SKM-1 treated with dmso at 0.1 percent for 144 hours (cell line): ENCODE measurements around the gene STX5.
"Not testable (repeated sequence)": the region's sequence is repeated elsewhere in the genome, so short reads cannot be mapped to it uniquely, and the experiment has no call there.

ENCODE experiments used
- DNase-seq: peaks from one replicate; lab custom pipeline; 2025; ENCODE audit not compliant: unreplicated experiment; lab: John Stamatoyannopoulos, UW

Gene STX5

GRCh38 chr11:62854825-62855570, 23.1 kb upstream of the STX5 start:
- DNase-seq: no peak

GRCh38 chr11:62854013-62854824, 22.4 kb upstream of the STX5 start:
- no peak for DNase-seq

- DNase-seq: no peak
Observed at GRCh38 chr11:62853279-62853965, 21.6 kb upstream of the STX5 start.

GRCh38 chr11:62852523-62853188, 20.8 kb upstream of the STX5 start:
- DNase-seq: no peak

GRCh38 chr11:62851807-62852522, 20.1 kb upstream of the STX5 start:
- no peak for DNase-seq

GRCh38 chr11:62850911-62851806, 19.3 kb upstream of the STX5 start:
- peak; percentile 13 for DNase-seq

- DNase-seq: no peak
Observed at GRCh38 chr11:62847767-62848314, 16.0 kb upstream of the STX5 start.

- no peak for DNase-seq
Observed at GRCh38 chr11:62846177-62846576, 14.3 kb upstream of the STX5 start.

GRCh38 chr11:62844154-62844553, 12.3 kb upstream of the STX5 start:
- DNase-seq: no peak

- no peak for DNase-seq
Observed at GRCh38 chr11:62843466-62843865, 11.6 kb upstream of the STX5 start.

GRCh38 chr11:62842891-62843290, 11.0 kb upstream of the STX5 start:
- not testable (repeated sequence) for DNase-seq

- no peak for DNase-seq
Observed at GRCh38 chr11:62842171-62842741, 10.4 kb upstream of the STX5 start.

- DNase-seq: peak; percentile 99
Observed at GRCh38 chr11:62841361-62842170, 9.7 kb upstream of the STX5 start.

GRCh38 chr11:62840721-62841360, 9.0 kb upstream of the STX5 start:
- peak; percentile 70 for DNase-seq

- DNase-seq: peak; percentile 88
Observed at GRCh38 chr11:62839050-62839945, 7.4 kb upstream of the STX5 start, which contains the start of gene WDR74. Gene WDR74 (minus strand): TSS chr11:62839590. CDS start chr11:62839570, 20 bp downstream.

- DNase-seq: no peak
Observed at GRCh38 chr11:62835336-62835735, 3.5 kb upstream of the STX5 start.
